GM12878 (cell line): ENCODE results near the gene DBET. TPM values are rescaled to one million over a fixed set of nuclear protein-coding genes. Genes with fewer than 3 reads are reported as not detected.
"Not testable (repeated sequence)": the region's sequence is repeated elsewhere in the genome, so short reads cannot be mapped to it uniquely, and the experiment has no call there.

Source experiments
- ATAC-seq: fragments of 200-7000 bp; cut with Tn5 transposase; 3 replicates; pipeline ENCODE4 v1.9.1; 2020; ENCODE audit warnings: mild to moderate bottlenecking, moderate library complexity
- BruUV-seq: library from RNA; stranded (reverse); fragments of 400-500 nt; replicated peaks from 2 replicates; lab custom pipeline; 2021; lab: Mats Ljungman, UMichigan
- CTCF ChIA-PET: fragments of 300-600 bp; sonication (Branson Sonifier 250); formaldehyde crosslinking; extraction: SDS; loops from one replicate; lab custom pipeline; 2021; ENCODE audit warnings: inconsistent platforms; lab: Yijun Ruan, JAX
- POLR2A ChIA-PET: fragments of 350-600 bp; formaldehyde crosslinking; extraction: SDS; loops from one replicate; lab custom pipeline; 2021; ENCODE audit warnings: inconsistent platforms; lab: Charles Lee
- RAD21 ChIA-PET: fragments of 300-600 bp; sonication (Branson Sonifier 250); formaldehyde crosslinking; loops from one replicate; lab custom pipeline; 2023; ENCODE audit warnings: antibody characterized with exemption; ENCODE audit not compliant: unreplicated experiment; lab: Charles Lee
- SMC1A ChIA-PET: fragments of 300-600 bp; sonication (Branson Sonifier 250); formaldehyde crosslinking; loops from one replicate; lab custom pipeline; 2023; ENCODE audit not compliant: unreplicated experiment, uncharacterized antibody; lab: Charles Lee
- DNase-seq: peaks from one replicate; pipeline ENCODE4 v3.0.0-alpha.2; 2011; ENCODE audit warnings: low read depth, low spot score
- FAIRE-seq: peaks from 3 replicates; lab custom pipeline; 2011; peaks lifted over from hg19 to GRCh38; lab: Jason Lieb, UNC
- H2AFZ ChIP-seq: 2 replicates; pipeline ENCODE4 v1.6.0; 2011; ENCODE audit warnings: low read depth, low read length, control low read depth; ENCODE audit not compliant: control insufficient read depth
- H3K27ac ChIP-seq: 2 replicates; pipeline ENCODE4 v1.5.1; 2011; ENCODE audit warnings: control low read depth; ENCODE audit not compliant: control insufficient read depth, insufficient read depth
- H3K27me3 ChIP-seq, 2 experiments: replicated peaks in 1 of 2; 2 replicates each; pipeline versions ENCODE4 v1.6.0 to v1.6.1; 2011; ENCODE audit warnings: low read length in 1 of 2; ENCODE audit not compliant: control insufficient read depth in 2 of 2, insufficient read depth in 2 of 2
- H3K36me3 ChIP-seq, 2 experiments: 2 replicates each; pipeline ENCODE4 v1.5.1; 2011; ENCODE audit warnings: low read length in 1 of 2; ENCODE audit not compliant: control insufficient read depth in 2 of 2, insufficient read depth in 2 of 2
- H3K4me1 ChIP-seq: 2 replicates; pipeline ENCODE4 v1.6.1; 2011; ENCODE audit warnings: mild to moderate bottlenecking, low read length, moderate library complexity, mixed read lengths; ENCODE audit not compliant: control insufficient read depth, insufficient read depth
- H3K4me2 ChIP-seq: 2 replicates; pipeline ENCODE4 v1.6.0; 2011; ENCODE audit warnings: control low read depth; ENCODE audit not compliant: control insufficient read depth, insufficient read depth
- H3K4me3 ChIP-seq: fragments of 200-600 bp; sonication (generic); 2 replicates; pipeline ENCODE4 v1.5.1; 2016
- H3K79me2 ChIP-seq: 2 replicates; pipeline ENCODE4 v1.6.0; 2011; ENCODE audit warnings: low read length; ENCODE audit not compliant: control insufficient read depth, insufficient read depth
- H3K9ac ChIP-seq: 2 replicates; pipeline ENCODE4 v1.8.0; 2011; ENCODE audit warnings: low read length, control low read depth, mixed read lengths; ENCODE audit not compliant: control insufficient read depth, insufficient read depth
- H3K9me3 ChIP-seq: replicated peaks from 3 replicates; pipeline ENCODE4 v1.5.1; 2011; ENCODE audit warnings: mild to moderate bottlenecking, low read length; ENCODE audit not compliant: control insufficient read depth, insufficient read depth
- H4K20me1 ChIP-seq: 2 replicates; pipeline ENCODE4 v1.6.0; 2011; ENCODE audit not compliant: control insufficient read depth, insufficient read depth
- WGBS: methylation state at CpG from one replicate; pipeline ENCODE4 v1.1.6; 2016; ENCODE audit warnings: low lambda C conversion rate; ENCODE audit not compliant: insufficient replicate concordance, insufficient coverage; ENCODE audit errors: missing lambda C conversion rate; 5-methylcytosine and 5-hydroxymethylcytosine counted together
- in situ Hi-C: fragments of 300-500 bp; cut with MboI; formaldehyde crosslinking; loops from 9 replicates; pipeline ENCODE4 v1.14.3; 2018; ENCODE audit warnings: mixed read lengths
- intact Hi-C: fragments of 100-400 bp; cut with micrococcal nuclease; formaldehyde crosslinking; loops from one replicate; pipeline ENCODE4 v1.14.2; 2022; ENCODE audit not compliant: unreplicated experiment
- polyA plus RNA-seq, 11 experiments: library from polyadenylated mRNA; depleted of rRNA in 4 of 11; unstranded in 6 of 11; stranded (reverse) in 5 of 11; fragments of >200 nt; fragmentation: Nextera tagmentation in 4 of 11; fragmentation: Illumina TruSeq in 1 of 11; extraction: Ambion mirVana in 4 of 11; extraction: Trizol in 1 of 11; gene quantifications; 1 replicate in 1 of 11; 2 replicates in 10 of 11; pipeline versions ENCODE4 v1.2.1 to v1.2.3, GENCODE V29; 2011 to 2016; ENCODE audit warnings: inconsistent platforms in 2 of 11, missing spikeins in 2 of 11, low read depth in 1 of 11
- total RNA-seq, 4 experiments: library from RNA; depleted of rRNA in 3 of 4; stranded (reverse); fragments of >200 nt in 3 of 4; fragmentation: Illumina TruSeq in 1 of 4; extraction: Trizol in 1 of 4; gene quantifications; 2 replicates each; pipeline versions ENCODE4 v1.2.1 to v1.2.3, GENCODE V29; 2013 to 2021

The DBET gene
- total and polyA plus RNA-seq, 10 of the 15 experiments (the other 5 are each of a cell fraction or from before 2014, with no cell fraction given): not detected

GRCh38 chr4:190047627-190048026, 16.7 kb upstream of the DBET start:
- H3K27me3 ChIP-seq, H3K4me3 ChIP-seq, BruUV-seq, SMC1A ChIA-PET, POLR2A ChIA-PET, H2AFZ ChIP-seq, FAIRE-seq, H3K9ac ChIP-seq, CTCF ChIA-PET, H3K4me1 ChIP-seq, in situ Hi-C loops, intact Hi-C loops, RAD21 ChIA-PET, H3K79me2 ChIP-seq, ATAC-seq, H3K4me2 ChIP-seq, H3K36me3 ChIP-seq, H3K27ac ChIP-seq, DNase-seq, H3K9me3 ChIP-seq, H4K20me1 ChIP-seq: not testable (repeated sequence)
- WGBS: 0% methylated on average over 1 of the region's 12 CpGs

DNA sequence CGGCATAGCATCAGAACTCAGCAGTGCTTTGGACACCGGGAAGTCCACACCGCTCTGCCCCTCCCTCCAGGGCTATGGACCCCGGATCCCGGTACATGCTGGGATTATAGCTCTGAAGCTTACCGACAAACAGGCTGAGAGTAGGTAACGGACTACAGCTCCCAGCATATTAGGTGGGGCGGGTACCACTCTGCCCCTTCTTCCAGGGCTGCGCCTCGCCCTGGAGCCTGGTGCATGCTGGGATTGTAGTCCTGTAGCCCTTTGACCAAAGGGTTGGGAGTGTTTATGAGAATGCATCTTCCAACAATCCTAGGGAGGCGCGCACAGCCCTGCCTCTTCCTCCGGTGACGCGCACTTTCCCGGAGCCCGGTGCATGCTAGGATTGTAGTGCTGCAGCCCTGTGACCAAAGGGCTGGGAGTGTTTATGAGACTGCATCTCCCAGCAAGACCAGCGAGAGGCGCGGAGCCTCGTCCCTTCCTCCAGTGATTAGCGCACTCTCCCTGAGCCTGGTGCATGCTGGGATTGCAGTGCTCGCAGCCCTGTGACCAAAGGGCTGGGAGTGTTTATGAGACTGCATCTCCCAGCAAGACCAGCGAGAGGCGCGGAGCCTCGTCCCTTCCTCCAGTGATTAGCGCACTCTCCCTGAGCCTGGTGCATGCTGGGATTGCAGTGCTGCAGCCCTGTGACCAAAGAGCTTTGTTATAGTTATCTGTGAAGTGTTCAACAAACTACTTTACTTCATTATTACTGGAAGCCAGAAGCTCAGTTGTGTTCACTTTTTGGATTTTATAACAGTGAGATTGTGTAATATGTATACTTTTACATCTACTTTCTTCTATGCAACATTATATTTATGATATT, 14.7 kb upstream of the DBET start:
- H3K9me3 ChIP-seq, in situ Hi-C loops, H3K79me2 ChIP-seq, CTCF ChIA-PET, H3K4me3 ChIP-seq, RAD21 ChIA-PET, H3K9ac ChIP-seq, H2AFZ ChIP-seq, H3K4me2 ChIP-seq, SMC1A ChIA-PET, BruUV-seq, H3K27ac ChIP-seq, H3K27me3 ChIP-seq, H4K20me1 ChIP-seq, intact Hi-C loops, H3K36me3 ChIP-seq, POLR2A ChIA-PET, DNase-seq, H3K4me1 ChIP-seq, ATAC-seq, FAIRE-seq: not testable (repeated sequence)
- WGBS: 48% methylated on average over 6 of the region's 28 CpGs

DNA sequence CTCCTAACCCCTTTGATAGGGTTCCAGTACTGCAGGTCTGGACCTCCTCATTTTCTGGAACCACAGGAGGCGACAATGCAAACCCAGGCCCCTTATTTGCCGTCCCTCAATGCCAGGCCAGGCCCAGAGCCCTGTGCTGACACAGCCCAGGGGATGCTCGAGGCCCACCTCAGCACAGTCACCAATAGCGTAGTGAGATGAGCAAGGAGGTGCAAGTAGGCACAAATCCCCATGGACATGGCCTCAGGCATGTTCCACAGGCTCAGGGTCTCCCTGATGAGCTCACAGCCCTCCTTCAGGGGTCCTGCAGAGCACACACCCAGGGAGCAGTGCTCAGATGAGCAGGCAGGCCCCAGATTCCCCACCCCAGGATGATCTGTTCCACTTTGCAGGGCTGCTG, 5.3 kb upstream of the DBET start:
- H3K36me3 ChIP-seq, H3K9ac ChIP-seq, FAIRE-seq, RAD21 ChIA-PET, H3K4me1 ChIP-seq, H3K4me3 ChIP-seq, SMC1A ChIA-PET, H3K4me2 ChIP-seq, CTCF ChIA-PET, H3K27ac ChIP-seq, H3K27me3 ChIP-seq, intact Hi-C loops, H3K79me2 ChIP-seq, H4K20me1 ChIP-seq, ATAC-seq, POLR2A ChIA-PET, DNase-seq, H3K9me3 ChIP-seq, in situ Hi-C loops, H2AFZ ChIP-seq, BruUV-seq: not testable (repeated sequence)
- WGBS: 4% methylated on average over 4 of the region's 4 CpGs

DNA sequence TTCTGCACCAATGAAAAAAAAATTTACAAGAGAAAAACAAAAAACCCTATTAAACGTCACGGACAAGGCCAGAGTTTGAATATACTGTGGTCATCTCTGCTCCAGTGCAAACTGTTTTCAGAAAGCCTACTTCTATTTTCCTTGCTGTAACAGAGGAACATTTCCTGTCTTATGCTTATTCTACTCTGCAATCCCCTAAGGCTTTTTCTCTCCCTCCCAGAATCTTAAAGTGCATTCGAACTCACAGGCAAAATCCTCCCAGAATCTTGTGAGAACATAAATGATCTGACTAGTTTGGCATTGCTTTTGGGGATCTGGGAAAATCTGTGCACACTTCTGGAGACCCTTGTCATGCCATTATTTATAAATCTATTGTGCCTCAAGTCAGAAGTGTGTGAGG, 503 bp downstream of the DBET start:
- DNase-seq, RAD21 ChIA-PET, intact Hi-C loops, H3K9me3 ChIP-seq, H3K9ac ChIP-seq, H3K4me1 ChIP-seq, H3K4me2 ChIP-seq, H2AFZ ChIP-seq, SMC1A ChIA-PET, H4K20me1 ChIP-seq, H3K27me3 ChIP-seq, H3K79me2 ChIP-seq, H3K4me3 ChIP-seq, in situ Hi-C loops, ATAC-seq, BruUV-seq, POLR2A ChIA-PET, FAIRE-seq, CTCF ChIA-PET, H3K27ac ChIP-seq, H3K36me3 ChIP-seq: not testable (repeated sequence)
- no CpG with 5 or more reads among the region's 3 CpGs for WGBS
